Measurements from ENCODE around the gene RUNX1. TPM values are rescaled to one million over a fixed set of nuclear protein-coding genes. Genes with fewer than 3 reads are reported as not detected.

Gene RUNX1
- total and polyA plus RNA-seq, 2 donors (not counting 1 experiment from before 2014, with no cell fraction given) = 26.3 to 73.0 TPM

DNA sequence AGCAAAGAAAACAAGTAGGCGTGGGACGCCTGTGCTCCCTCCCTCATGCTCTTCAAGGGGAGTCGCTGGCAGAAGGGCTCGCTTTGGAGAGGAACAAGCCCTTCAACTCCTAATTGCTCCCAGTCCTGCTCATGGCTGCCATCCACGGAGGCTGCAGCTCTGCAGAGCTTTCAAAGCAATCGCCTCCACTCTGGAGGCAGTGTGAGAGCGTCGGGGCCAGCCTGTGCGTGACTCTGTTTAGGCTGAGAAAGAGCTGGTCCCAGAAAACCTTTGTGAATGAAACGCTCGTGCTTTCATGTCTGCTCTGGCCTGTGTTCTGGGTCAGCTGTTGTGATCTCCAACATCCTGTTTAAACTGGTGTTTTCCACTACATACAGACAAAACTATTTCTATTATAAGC, 23.9 kb upstream of the RUNX1 start:
- no peaks in the 10 kb centered on the region for H3K27me3 ChIP-seq (replicated peaks in 1 of 4; ENCODE audit: control extremely low read depth in 1 of 4, control insufficient read depth in 3 of 4, insufficient read depth in 4 of 4, low read length in 3 of 4)
- ChIA-PET CTCF (no interaction called here), POLR2A (no interaction called here)
- H3K27ac ChIP-seq (ENCODE audit: low read length in 2 of 2) = no peak overlapping the region
- H3K4me3 Mint-ChIP-seq = no peak overlapping the region
- no peaks in the 10 kb centered on the region for H3K36me3 ChIP-seq (replicated peaks in 1 of 2; ENCODE audit: control extremely low read depth in 1 of 2, control insufficient read depth in 1 of 2, extremely low read depth in 1 of 2, insufficient read depth in 2 of 2, low read length in 1 of 2)
- no peak for DNase-seq
- H3K4me3 ChIP-seq (ENCODE audit: control extremely low read depth in 1 of 5, extremely low read depth in 1 of 5, insufficient read depth in 1 of 5, low read depth in 2 of 5, low read length in 4 of 5) = no peak overlapping the region
- H3K79me2 ChIP-seq (ENCODE audit: control insufficient read depth, insufficient read depth, low read length) = no peaks in the 10 kb centered on the region
- H3K4me1 ChIP-seq (ENCODE audit: control insufficient read depth in 2 of 2, insufficient read depth in 2 of 2, low read length in 2 of 2) = no peaks in the 10 kb centered on the region
- TF ChIP-seq EZH2 (IDR thresholded peaks at IDR 0.05; ENCODE audit: borderline replicate concordance, insufficient read depth, low read depth, low read length, poor library complexity, severe bottlenecking) (no peak), CTCF (IDR thresholded peaks at IDR 0.05) (no peak)
- H3K27ac Mint-ChIP-seq = no peak overlapping the region
- H3K4me1 Mint-ChIP-seq = no peaks in the 10 kb centered on the region
- peaks cover 0 to 6% (median 0%) of the 10 kb centered on the region in 3 donors for H3K9me3 ChIP-seq (ENCODE audit: control extremely low read depth in 1 of 3, control insufficient read depth in 2 of 3, insufficient read depth in 1 of 3, low read length in 2 of 3)
- H3K9me3 Mint-ChIP-seq (ENCODE audit: insufficient read depth) = no peaks in the 10 kb centered on the region
- H3K27me3 Mint-ChIP-seq = no peaks in the 10 kb centered on the region
- no peak for ATAC-seq (ENCODE audit: low read depth)
- intact Hi-C loops (cut with micrococcal nuclease) = no loop called here
- 96% methylated on average over 9 of the region's 11 CpGs for WGBS (ENCODE audit: insufficient coverage)
- no peak overlapping the region for H3K4me2 ChIP-seq (replicated peaks; ENCODE audit: low read depth, low read length, poor library complexity, severe bottlenecking)
- H2AFZ ChIP-seq (ENCODE audit: insufficient read depth, low read depth, low read length, poor library complexity, severe bottlenecking) = no peak overlapping the region
- no peak overlapping the region for H3K9ac ChIP-seq (ENCODE audit: low read length)
- no peaks in the 10 kb centered on the region for H4K20me1 ChIP-seq (ENCODE audit: control insufficient read depth, insufficient read depth, low read length, poor library complexity, severe bottlenecking)

GRCh38 chr21:35072557-35072956, 23.5 kb upstream of the RUNX1 start:
- H3K27ac Mint-ChIP-seq = no peak overlapping the region
- H3K9ac ChIP-seq (ENCODE audit: low read length) = no peak overlapping the region

More at GRCh38 chr21:35072557-35072956, 23.5 kb upstream of the RUNX1 start:
- DNase-seq (no peak), ATAC-seq (ENCODE audit: low read depth) (no peak)
- Histone ChIP-seq H3K36me3 (replicated peaks in 1 of 2; ENCODE audit: control extremely low read depth in 1 of 2, control insufficient read depth in 1 of 2, extremely low read depth in 1 of 2, insufficient read depth in 2 of 2, low read length in 1 of 2) (no peaks in the 10 kb centered on the region), H3K27ac (ENCODE audit: low read length in 2 of 2) (no peak overlapping the region), H3K4me2 (replicated peaks; ENCODE audit: low read depth, low read length, poor library complexity, severe bottlenecking) (no peak overlapping the region), H3K79me2 (ENCODE audit: control insufficient read depth, insufficient read depth, low read length) (no peaks in the 10 kb centered on the region), H4K20me1 (ENCODE audit: control insufficient read depth, insufficient read depth, low read length, poor library complexity, severe bottlenecking) (no peaks in the 10 kb centered on the region), H3K4me3 (ENCODE audit: control extremely low read depth in 1 of 5, extremely low read depth in 1 of 5, insufficient read depth in 1 of 5, low read depth in 2 of 5, low read length in 4 of 5) (no peak overlapping the region), H2AFZ (ENCODE audit: insufficient read depth, low read depth, low read length, poor library complexity, severe bottlenecking) (no peak overlapping the region), H3K9me3 (ENCODE audit: control extremely low read depth in 1 of 3, control insufficient read depth in 2 of 3, insufficient read depth in 1 of 3, low read length in 2 of 3) (peaks cover 0 to 6% (median 0%) of the 10 kb centered on the region in 3 donors), H3K4me1 (ENCODE audit: control insufficient read depth in 2 of 2, insufficient read depth in 2 of 2, low read length in 2 of 2) (no peaks in the 10 kb centered on the region), H3K27me3 (replicated peaks in 1 of 4; ENCODE audit: control extremely low read depth in 1 of 4, control insufficient read depth in 3 of 4, insufficient read depth in 4 of 4, low read length in 3 of 4) (no peaks in the 10 kb centered on the region)
- Mint-ChIP-seq H3K4me3 (no peak overlapping the region), H3K9me3 (ENCODE audit: insufficient read depth) (no peaks in the 10 kb centered on the region), H3K4me1 (no peaks in the 10 kb centered on the region), H3K27me3 (no peaks in the 10 kb centered on the region)
- intact Hi-C loops (cut with micrococcal nuclease) = no loop called here
- WGBS (ENCODE audit: insufficient coverage) = 92% methylated on average over 4 of the region's 5 CpGs
- no peak for TF ChIP-seq CTCF (IDR thresholded peaks at IDR 0.05)
- no peak for TF ChIP-seq EZH2 (IDR thresholded peaks at IDR 0.05; ENCODE audit: borderline replicate concordance, insufficient read depth, low read depth, low read length, poor library complexity, severe bottlenecking)
- CTCF ChIA-PET = no interaction called here
- POLR2A ChIA-PET = no interaction called here

Data from B cell (primary cell).